ENCODE measurements around the gene C12orf56.

- TF ChIP-seq REST (IDR thresholded peaks at IDR 0.05; ENCODE audit: low read depth) (no peak), EP300 (IDR thresholded peaks at IDR 0.05; ENCODE audit: borderline replicate concordance) (no peak; the same call in 1 of the 2 replicates), TAF1 (IDR thresholded peaks at IDR 0.05; ENCODE audit: low read depth) (no peak), CREB1 (IDR thresholded peaks at IDR 0.05; ENCODE audit: low read depth) (no peak), RAD21 (IDR thresholded peaks at IDR 0.05; ENCODE audit: low read depth) (no peak; the same call in 1 of the 2 replicates), TEAD4 (IDR thresholded peaks at IDR 0.05) (no peak), YY1 (IDR thresholded peaks at IDR 0.05; ENCODE audit: low read depth) (no peak), FOXM1 (IDR thresholded peaks at IDR 0.05; ENCODE audit: borderline replicate concordance, low read depth) (no peak), EGR1 (IDR thresholded peaks at IDR 0.05) (peak; percentile 58; the same call in 1 of the 2 replicates), ZBTB7A (IDR thresholded peaks at IDR 0.05; ENCODE audit: low read depth) (no peak), CEBPB (IDR thresholded peaks at IDR 0.05) (peak; percentile 69)
- TF ChIP-seq, protein P1, sequence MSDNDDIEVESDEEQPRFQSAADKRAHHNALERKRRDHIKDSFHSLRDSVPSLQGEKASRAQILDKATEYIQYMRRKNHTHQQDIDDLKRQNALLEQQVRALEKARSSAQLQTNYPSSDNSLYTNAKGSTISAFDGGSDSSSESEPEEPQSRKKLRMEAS (IDR thresholded peaks at IDR 0.05), result peak; percentile 85
- TF ChIP-seq, protein P2, sequence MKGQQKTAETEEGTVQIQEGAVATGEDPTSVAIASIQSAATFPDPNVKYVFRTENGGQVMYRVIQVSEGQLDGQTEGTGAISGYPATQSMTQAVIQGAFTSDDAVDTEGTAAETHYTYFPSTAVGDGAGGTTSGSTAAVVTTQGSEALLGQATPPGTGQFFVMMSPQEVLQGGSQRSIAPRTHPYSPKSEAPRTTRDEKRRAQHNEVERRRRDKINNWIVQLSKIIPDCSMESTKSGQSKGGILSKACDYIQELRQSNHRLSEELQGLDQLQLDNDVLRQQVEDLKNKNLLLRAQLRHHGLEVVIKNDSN (IDR thresholded peaks at IDR 0.05), result peak; percentile 72
These were observed 3.3 kb downstream of the C12orf56 start for GRCh38 chr12:64387197-64387816.
